GM19395 (cell line): ENCODE results near the gene SCN4A.
"Not testable (repeated sequence)": the region's sequence is repeated elsewhere in the genome, so short reads cannot be mapped to it uniquely, and the experiment has no call there.

Source experiments
- ATAC-seq: cut with Tn5 transposase; IDR thresholded peaks from one replicate; pipeline ENCODE4 v1.9.1; 2021; ENCODE audit warnings: mild to moderate bottlenecking, moderate library complexity; ENCODE audit not compliant: unreplicated experiment

SCN4A gene

GRCh38 chr17:63918305-63918704, 54.4 kb downstream of the SCN4A start:
- no peak for ATAC-seq

- ATAC-seq, result no peak
Measured at GRCh38 chr17:63917646-63918045, 55.1 kb downstream of the SCN4A start.

- ATAC-seq, result not testable (repeated sequence)
Measured at GRCh38 chr17:63917206-63917605, 55.5 kb downstream of the SCN4A start.

GRCh38 chr17:63916566-63917185, 56.0 kb downstream of the SCN4A start:
- no peak for ATAC-seq

- ATAC-seq, result not testable (repeated sequence)
Measured at GRCh38 chr17:63915753-63916152, 57.0 kb downstream of the SCN4A start.

- ATAC-seq, result no peak
Measured at GRCh38 chr17:63914471-63914870, 58.2 kb downstream of the SCN4A start.

GRCh38 chr17:63911657-63912100, 61.0 kb downstream of the SCN4A start:
- no peak for ATAC-seq

GRCh38 chr17:63911041-63911635, 61.6 kb downstream of the SCN4A start, which contains the start of gene CSHL1:
Gene CSHL1, minus strand, starts transcription at chr17:63911258. Its CDS starts 62 bp downstream, at chr17:63911196.
- no peak for ATAC-seq

- ATAC-seq, result no peak
Measured at GRCh38 chr17:63910096-63910495, 62.6 kb downstream of the SCN4A start.

- not testable (repeated sequence) for ATAC-seq
Measured at GRCh38 chr17:63909586-63909985, 63.1 kb downstream of the SCN4A start.

GRCh38 chr17:63907161-63907778, 65.4 kb downstream of the SCN4A start:
- ATAC-seq, result not testable (repeated sequence)

- not testable (repeated sequence) for ATAC-seq
Measured at GRCh38 chr17:63904796-63905195, 67.9 kb downstream of the SCN4A start.

GRCh38 chr17:63903787-63904201, 68.9 kb downstream of the SCN4A start:
- ATAC-seq, result not testable (repeated sequence)

- not testable (repeated sequence) for ATAC-seq
Measured at GRCh38 chr17:63901971-63902370, 70.7 kb downstream of the SCN4A start.

GRCh38 chr17:63898899-63899798, 73.6 kb downstream of the SCN4A start:
- not testable (repeated sequence) for ATAC-seq

GRCh38 chr17:63896524-63897354, 76.0 kb downstream of the SCN4A start, which contains the start of gene CSH1:
Gene CSH1, minus strand, starts transcription at chr17:63896574. Its CDS starts 63 bp downstream, at chr17:63896511.
- ATAC-seq, result not testable (repeated sequence)

- not testable (repeated sequence) for ATAC-seq
Measured at GRCh38 chr17:63894821-63895220, 77.9 kb downstream of the SCN4A start.

GRCh38 chr17:63894021-63894420, 78.7 kb downstream of the SCN4A start:
- ATAC-seq, result not testable (repeated sequence)

- ATAC-seq, result not testable (repeated sequence)
Measured at GRCh38 chr17:63892316-63893037, 80.2 kb downstream of the SCN4A start.
